GM19452 (cell line): ENCODE data around the gene ACTRT2.

Experiments used
- ATAC-seq: cut with Tn5 transposase; IDR thresholded peaks from one replicate; pipeline ENCODE4 v1.9.1; 2021; ENCODE audit not compliant: unreplicated experiment

Gene ACTRT2

GRCh38 chr1:3031401-3032221 lies 10.3 kb downstream of the ACTRT2 start:
- ATAC-seq = no peak

- ATAC-seq = no peak
Measured at GRCh38 chr1:3032371-3033039, 11.2 kb downstream of the ACTRT2 start.

GRCh38 chr1:3033040-3033789 lies 11.9 kb downstream of the ACTRT2 start:
- ATAC-seq = no peak

DNA sequence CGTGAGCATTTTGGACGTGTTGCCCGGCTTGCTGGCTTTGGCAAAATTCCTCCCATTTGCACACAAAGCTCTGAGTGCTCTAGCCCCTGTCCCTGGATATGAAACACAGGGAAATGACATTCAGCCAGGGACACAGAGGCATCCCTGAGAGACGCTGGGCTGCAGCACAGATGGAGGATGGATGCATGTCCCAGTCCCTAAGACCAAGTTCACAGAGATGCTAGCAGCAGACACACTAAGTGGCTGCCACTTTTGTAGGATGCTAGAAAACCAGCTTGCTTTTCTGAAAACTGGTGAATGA lies 12.5 kb downstream of the ACTRT2 start:
- no peak for ATAC-seq

DNA sequence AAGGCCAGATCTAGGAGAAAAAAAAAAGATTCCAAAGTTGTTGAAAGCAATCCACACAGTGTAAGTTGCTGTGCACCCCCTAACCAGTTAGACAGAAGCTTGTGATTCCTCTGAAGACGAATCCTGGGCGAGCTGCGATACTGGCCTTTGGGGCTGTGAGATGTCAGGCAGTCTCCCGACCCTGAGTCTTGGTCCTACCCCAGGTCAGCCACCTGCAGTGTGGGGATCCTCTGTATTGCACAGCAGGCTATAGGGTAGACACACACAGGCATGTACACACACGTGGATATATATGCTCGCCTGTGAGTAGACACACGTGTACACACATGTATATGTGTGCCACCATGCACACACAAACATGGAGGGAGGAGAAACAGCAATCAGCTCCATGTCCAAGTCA lies 12.9 kb downstream of the ACTRT2 start:
- no peak for ATAC-seq

- ATAC-seq = no peak
Measured at GRCh38 chr1:3034728-3035562, 13.7 kb downstream of the ACTRT2 start.

DNA sequence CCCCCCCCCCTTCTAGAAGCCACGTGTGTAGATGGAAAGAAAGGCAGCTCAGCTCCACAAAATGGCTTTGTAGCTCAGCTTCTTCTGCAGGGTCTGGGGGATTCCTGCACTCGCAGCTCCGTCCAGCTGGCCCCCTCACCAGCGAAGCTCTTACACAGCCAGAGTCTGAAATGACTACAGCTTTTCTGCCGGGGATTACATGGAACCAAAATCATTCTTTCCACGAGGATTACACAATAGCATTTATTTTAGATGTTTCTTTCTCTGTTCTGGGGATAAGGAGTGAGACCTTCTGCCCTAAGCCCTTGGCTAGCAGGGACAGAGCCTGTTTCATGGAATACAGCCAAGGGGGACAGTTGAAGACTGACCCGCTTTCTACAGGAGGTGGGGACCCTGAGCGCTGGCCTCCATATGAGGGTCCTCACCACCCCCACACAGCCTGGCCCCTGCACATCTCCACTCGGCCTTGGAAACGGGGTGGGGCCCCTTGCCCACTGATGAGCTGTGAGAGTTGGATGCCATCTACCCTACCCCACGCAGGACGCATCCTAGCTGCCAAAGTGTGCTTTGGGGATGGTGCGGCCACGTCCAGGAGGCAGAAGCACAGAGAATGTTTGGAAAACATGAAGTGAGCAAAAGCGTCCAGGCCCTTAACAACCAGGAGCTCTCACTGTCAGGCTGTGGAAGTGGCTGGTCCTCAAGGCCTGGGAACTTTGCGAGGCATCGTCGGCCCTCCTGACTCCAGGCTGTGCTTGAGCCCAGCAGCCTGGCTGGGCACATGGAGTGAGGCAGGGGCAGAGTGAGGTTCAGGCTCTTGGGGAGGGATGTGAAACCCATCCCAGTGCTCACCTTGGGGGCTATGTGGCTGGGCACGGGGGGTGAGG lies 14.5 kb downstream of the ACTRT2 start:
- ATAC-seq = no peak

GRCh38 chr1:3036447-3037280 lies 15.4 kb downstream of the ACTRT2 start:
- no peak for ATAC-seq

DNA sequence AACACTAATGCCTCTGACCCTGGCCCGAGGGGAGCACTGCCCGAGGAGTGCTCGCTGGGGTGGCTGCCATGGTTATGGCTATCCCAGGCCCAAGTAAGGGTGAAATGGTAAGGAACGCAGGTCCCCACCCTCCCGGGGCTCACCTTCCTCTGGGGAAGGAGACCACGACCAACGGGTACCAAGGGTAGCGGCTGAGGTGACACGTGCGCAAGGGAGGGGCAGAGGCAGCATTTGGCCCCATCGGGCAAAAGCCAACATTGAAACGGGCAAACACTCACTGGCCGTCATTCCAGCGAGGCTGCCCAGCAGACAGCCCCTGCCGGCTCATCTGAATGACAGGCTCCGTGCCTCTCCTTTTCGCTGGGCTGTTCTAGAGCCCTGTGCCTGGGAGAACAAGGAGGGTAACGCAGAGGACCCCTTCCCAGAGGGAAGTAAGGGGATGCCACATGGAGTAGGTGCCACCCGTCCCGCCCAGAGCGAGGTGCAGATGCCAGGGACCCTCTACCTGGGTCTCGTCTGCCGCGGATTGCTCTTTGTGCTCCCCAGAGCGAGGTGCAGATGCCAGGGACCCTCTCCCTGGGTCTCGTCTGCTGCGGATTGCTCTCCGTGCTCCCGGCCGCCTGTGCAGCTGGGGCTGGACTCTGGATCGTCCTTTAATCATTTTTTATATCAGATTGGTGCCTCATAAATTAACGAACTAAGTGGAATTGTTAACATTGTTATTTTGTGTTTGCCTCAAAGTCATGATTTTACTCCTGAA lies 16.2 kb downstream of the ACTRT2 start:
- no peak for ATAC-seq

DNA sequence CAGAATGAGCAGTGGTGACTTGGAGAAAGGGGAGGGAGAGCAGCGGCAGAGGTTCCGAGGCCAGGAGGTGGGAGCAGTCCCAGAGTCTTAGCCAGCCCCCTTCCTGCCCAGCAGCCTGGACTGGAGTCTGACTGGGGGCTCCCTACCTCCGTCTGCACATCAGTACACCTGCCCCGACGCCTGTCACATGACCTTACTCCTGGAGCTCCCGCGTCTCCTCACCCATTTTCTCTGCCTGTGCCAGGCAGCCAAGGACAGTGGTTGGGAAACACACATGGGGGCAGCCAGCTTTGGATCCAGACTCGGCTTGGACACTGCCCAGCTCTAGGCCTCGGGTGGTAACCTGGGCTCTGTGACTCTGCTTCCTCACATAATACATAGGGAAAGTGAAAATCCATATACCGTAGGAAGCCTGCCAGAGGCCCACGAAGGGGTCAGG lies 16.9 kb downstream of the ACTRT2 start:
- no peak for ATAC-seq

DNA sequence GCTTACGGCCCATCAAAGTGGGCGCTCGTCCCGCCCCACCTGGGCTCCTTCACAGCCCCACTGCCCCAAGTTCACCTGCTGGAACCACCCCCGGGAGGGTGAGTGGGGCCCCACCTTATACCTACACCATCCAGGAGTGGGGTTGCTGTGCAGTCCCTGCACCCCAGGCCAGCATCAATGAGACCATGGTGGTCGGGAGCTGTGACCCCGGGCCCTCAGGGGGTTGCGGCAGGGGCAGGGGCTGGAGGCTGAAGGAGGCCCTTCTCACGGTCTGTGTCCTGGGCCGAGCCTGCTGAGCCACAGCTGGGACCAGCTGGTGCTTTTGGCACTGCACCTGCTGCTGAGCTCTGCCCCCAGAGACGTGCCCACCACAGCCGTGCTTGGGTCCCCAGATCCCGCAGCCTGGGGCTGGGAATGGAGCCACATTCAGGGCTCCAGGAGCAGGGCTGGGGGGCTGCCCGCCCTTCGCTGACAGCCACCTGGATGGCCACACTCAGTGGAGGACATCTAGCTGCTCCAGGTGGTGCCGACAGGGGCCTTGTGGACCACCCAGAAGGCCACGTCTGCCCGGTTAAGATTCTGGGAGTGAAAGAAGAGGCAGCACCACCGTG lies 17.4 kb downstream of the ACTRT2 start:
- ATAC-seq = no peak

GRCh38 chr1:3040004-3040403 lies 18.7 kb downstream of the ACTRT2 start:
- no peak for ATAC-seq

DNA sequence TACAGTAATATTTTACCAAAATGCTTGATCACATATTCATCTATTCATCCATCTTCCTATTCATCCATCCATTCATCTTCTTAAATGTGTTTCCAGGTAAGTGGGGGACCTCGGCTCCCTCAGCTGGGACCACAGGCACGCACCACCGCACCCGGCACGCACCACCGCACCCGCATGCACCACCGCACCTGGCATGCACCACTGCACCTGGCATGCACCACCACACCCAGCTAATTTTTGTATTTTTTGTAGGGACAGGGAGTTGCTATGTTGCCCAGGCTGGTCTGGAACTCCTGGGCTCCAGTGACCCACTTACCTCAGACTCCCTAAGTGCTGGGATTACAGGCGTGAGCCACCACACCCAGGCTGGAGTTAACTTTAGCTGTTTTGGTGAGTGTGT lies 21.2 kb downstream of the ACTRT2 start:
- ATAC-seq = no peak

DNA sequence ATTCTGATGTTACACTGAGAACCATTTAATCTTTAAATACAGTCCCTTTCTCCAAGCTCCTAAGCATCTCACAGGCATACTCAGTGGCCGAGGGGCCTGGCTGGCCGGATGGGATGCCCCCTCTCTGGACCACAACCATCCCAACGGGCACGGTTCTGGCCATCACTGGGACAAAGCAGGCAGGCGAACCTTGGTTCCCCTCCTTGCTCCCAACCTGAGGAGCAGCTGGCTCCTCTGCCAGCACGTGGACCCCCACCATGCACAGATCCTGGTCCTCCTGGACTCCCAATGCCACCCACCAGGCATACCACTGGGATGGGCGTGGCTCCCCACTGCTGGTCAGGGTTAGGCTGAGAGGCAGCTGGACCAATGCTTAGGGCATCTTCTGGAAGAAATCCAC lies 27.9 kb downstream of the ACTRT2 start:
- ATAC-seq = no peak

- no peak for ATAC-seq
Measured at GRCh38 chr1:3049905-3050304, 28.6 kb downstream of the ACTRT2 start.

DNA sequence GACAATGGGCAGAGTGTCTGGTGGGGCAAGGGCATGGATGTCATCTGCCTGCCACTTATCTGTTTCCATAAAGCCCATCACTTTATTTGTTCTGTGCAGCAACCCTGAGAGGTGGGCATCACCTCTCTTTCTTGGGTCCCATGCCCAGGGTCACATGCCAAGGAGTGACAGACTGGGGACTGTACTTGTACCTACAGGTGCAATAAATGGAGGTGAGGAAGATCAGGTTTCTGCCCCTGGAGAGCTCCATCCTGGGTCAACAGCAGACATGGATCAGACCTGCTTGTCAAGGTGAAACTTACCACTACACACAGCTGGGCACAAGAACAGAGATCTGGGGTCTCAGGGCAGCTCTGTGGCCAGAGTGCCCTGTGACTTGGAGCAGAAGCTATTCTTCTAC lies 29.3 kb downstream of the ACTRT2 start:
- no peak for ATAC-seq

GRCh38 chr1:3051270-3052268 lies 30.3 kb downstream of the ACTRT2 start:
- no peak for ATAC-seq
